Left renal cortex interstitium (tissue), 4 donors: ENCODE data around the gene LINGO3. TPM values are rescaled to one million over a fixed set of nuclear protein-coding genes. Genes with fewer than 3 reads are reported as not detected.
"Not testable (repeated sequence)": the region's sequence is repeated elsewhere in the genome, so short reads cannot be mapped to it uniquely, and the experiment has no call there.

Experiments
- DNase-seq, 4 donors: peaks; one replicate each; pipeline ENCODE4 v3.0.0-alpha.2; 2013; ENCODE audit warnings: low read depth in 4 of 4, low spot score in 2 of 4, missing footprints in 1 of 4
- polyA plus RNA-seq, 4 donors: library from polyadenylated mRNA; unstranded; fragments of 120-200 nt; gene quantifications; one replicate each; pipeline ENCODE4 v1.2.1, GENCODE V29; 2013; ENCODE audit not compliant: insufficient read length in 4 of 4

Gene LINGO3, protein sequence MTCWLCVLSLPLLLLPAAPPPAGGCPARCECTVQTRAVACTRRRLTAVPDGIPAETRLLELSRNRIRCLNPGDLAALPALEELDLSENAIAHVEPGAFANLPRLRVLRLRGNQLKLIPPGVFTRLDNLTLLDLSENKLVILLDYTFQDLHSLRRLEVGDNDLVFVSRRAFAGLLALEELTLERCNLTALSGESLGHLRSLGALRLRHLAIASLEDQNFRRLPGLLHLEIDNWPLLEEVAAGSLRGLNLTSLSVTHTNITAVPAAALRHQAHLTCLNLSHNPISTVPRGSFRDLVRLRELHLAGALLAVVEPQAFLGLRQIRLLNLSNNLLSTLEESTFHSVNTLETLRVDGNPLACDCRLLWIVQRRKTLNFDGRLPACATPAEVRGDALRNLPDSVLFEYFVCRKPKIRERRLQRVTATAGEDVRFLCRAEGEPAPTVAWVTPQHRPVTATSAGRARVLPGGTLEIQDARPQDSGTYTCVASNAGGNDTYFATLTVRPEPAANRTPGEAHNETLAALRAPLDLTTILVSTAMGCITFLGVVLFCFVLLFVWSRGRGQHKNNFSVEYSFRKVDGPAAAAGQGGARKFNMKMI
- under 1 TPM; 0.06 to 0.14 (median 0.09) TPM for polyA plus RNA-seq

DNA sequence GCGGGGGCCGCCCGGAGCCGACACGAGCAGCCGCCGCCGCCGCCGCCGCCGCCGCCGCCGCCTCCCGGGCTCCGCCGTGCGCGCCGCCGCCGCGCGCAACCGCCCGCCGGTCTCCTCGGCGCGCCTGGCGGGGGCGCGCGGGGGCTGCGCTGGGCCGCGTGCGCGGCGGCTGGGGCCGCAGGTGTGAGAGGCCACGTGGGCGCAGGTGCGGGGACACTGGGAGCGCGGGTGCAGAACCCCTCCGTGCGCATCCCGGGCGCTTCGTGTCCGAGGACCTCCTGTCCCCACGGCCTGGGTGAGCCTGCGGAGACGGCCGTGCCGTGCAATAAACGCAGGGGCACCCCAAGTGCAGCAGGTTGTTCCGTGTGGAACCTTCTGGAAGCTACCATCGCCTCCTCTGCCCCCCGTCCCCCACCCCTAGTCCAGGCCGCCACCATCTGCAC lies at the start of gene LINGO3:
Gene LINGO3 (minus strand): TSS at position 41 of the 443 bp plus-strand sequence. CDS start 16,378 bp downstream, outside the sequence.
- DNase-seq, result no peak

- DNase-seq, result no peak
These were observed 48.2 kb upstream of the LINGO3 start for GRCh38 chr19:2356036-2356646.

DNA sequence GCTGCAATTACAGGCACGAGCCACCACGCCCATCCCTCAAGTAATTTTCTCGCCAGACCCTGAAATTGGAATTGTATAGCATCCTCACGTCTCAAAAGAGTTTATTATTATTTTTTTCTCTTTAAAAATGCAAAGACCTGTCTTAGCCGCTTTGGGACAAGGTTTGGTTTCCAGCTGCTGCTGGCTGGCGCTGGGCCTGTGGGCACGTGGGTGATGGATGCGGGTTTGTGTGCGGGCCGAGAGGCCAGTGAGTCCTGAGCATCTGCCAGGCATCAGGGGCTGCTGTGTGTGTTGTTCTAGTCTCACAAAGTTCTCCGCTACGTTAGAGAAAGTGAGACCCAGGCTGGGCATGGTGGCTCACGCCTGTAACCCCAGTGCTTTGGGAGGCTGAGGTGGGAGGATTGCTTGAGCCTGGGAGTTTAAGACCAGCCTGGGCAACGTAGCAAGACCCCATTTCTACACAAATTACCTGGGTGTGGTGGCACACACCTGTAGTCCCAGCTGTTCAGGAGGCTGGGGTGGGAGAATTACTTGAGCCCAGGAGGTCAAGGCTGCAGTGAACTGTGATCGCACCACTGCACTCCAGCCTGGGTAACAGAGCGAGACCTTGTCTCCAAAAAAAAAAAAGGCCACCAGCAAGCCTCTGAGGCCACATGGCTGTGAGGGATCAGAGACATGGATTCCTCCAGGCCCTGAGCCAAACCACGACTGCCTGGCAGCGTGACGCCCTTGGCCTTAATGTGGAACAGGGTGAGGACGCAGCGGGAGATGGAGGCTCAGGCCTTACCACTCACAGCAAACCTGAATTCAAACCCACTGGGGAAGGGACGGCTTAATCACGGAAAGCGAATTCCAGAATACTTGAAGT lies 47.4 kb upstream of the LINGO3 start:
- DNase-seq, result no peak

- DNase-seq, result no peak
These were observed 46.7 kb upstream of the LINGO3 start for GRCh38 chr19:2354670-2355069.

- no peak for DNase-seq
These were observed 46.1 kb upstream of the LINGO3 start for GRCh38 chr19:2353887-2354592.

GRCh38 chr19:2353159-2353886 lies 45.4 kb upstream of the LINGO3 start:
- DNase-seq, result no peak

- DNase-seq, result no peak
These were observed 44.2 kb upstream of the LINGO3 start for GRCh38 chr19:2352121-2352520.

DNA sequence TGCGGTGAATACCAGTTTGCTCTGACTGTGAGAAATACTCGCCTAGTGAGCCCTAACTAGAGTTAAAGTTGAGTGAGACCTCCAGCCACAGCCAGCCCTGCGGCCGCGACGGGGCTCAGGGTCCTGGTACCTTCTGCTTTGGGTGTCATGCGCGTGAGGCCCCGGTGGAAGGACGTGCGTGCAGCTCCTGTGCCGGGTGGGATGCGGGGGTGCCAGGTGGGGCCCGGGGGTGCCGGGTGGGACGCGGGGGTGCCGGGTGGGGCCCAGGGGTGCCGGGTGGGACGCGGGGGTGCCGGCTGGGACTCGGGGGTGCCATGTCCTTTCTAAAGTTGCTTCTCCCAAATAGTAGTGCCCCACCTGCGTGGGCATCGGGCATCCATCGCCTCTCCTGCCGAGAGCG lies 43.6 kb upstream of the LINGO3 start:
- no peak for DNase-seq

DNA sequence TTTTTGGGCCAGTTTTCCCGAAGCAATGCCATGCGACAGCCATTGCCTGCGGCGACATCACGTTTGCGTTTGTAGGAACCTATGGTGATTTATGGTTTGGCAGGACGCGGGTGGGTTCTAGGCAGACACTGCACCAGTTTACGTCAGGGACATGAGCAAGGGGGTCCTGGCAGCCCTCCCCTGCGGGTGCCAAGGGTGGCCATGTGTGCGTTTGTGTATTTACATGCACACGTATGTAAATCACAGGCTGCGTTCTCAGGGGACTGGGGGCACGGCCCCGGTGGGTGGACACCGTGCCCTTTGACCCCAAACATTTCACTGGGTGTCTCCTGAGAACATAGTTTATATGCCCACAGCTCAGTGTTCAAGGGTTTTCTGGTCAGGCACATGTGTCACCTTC lies 42.7 kb upstream of the LINGO3 start:
- no peak for DNase-seq

DNA sequence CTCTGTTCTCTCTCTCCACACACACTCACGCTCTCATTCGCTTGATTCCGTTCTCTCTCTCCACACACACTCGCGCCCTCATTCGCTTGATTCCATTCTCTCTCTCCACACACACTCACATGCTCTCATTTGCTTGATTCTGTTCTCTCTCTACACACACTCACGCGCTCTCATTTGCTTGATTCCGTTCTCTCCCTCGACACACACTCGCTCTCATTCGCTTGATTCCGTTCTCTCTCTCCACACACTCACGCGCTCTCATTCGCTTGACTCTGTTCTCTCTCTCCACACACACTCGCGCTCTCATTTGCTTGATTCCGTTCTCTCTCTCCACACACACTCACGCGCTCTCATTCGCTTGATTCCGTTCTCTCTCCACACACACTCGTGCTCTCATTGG lies 41.9 kb upstream of the LINGO3 start:
- DNase-seq, result not testable (repeated sequence)

DNA sequence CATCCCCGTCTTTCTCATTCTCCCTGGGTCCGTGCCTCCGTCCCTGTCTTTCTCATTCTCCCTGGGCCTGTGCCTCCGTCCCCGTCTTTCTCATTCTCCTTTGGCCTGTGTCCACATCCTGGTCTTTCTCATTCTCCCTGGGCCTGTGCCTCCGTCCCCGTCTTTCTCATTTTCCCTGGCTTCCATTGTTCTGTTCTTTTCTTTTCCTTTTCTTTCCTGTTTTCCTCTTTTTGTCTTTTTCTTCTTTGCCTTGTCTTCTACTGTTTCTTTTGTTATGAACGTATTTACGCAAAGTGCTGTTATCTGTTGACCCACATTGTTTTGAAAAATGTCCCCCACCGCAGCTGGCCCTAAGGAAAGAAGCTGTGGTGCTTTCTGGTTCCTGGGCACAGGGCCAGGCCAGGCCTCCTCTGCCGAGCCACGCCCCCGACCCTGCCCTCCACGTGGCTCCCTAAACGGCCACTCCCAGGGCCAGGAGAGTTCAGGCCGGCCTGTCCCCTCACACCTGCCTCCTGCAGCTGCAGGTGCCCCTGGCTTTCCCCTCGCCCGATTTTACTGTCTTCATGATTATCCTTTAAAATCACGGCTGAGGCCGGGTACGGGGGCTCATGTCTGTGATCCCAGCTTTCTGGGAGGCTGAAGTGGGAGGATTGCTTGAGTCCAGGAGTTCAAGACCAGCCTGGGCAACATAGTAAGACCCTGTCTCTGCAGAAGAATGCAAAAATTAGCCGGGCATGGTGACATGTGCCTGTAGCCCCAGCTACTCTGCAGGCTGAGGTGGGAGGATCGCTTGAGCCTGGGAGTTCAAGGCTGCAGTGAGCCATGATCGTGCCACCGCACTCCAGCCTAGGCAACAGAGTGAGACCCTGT lies 38.1 kb upstream of the LINGO3 start:
- DNase-seq, result no peak

DNA sequence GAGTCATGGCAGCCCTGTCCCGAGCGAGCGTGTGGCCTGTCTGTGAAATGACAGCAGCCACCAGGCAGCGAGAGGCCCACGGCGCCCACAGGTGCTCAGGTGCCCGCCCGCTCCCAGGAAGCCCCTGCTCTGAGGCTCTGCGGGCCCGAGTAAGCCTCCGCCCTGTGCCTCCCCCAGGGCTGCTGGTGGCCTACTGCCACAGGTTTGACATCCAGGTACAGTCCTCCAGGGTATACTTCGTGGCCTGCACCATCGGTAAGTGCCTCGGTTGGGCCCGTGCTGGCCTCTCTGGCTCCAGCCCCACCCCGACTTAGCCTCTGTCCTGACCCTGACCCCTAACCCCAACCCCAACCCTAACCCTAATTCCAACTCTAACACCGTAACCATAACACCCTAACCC lies 37.1 kb upstream of the LINGO3 start:
- no peak for DNase-seq

GRCh38 chr19:2344381-2344870 lies 36.5 kb upstream of the LINGO3 start:
- no peak for DNase-seq

DNA sequence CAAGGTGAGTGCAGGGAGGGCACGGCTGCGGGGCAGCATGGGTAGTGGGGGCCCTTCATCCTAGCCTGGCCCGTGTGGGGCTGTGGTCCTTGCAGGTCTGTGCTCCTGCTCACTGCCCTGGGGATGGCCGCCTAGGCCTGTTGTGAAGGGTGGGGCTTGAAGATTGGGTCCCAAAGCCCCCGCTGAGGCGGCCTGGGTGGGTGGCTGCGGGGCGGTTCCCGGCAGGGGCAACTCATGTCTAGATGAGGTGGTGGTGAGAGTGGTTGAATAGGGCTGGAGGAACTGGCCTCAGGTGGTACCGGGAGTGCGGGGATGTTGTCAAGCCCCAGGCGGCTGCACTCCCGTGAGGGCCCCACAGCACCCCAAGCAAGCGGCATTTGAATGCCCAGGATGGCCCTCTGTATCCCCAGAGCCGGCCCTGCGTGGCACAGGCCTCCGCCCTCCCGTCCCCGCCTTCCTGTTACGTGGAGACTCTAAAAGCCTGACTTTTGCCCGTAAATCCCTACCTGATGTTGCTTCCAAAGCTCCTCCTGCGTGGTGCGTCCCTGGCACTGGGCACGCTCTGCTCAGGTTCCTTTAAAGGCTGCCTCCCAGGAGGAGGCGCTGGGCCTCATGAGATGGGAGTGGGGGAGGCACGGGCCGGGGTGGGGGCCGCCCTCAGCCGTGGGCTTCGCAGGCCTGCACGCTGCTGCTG lies 35.5 kb upstream of the LINGO3 start:
- no peak for DNase-seq

GRCh38 chr19:2342656-2343288 lies 34.8 kb upstream of the LINGO3 start:
- DNase-seq, result no peak

DNA sequence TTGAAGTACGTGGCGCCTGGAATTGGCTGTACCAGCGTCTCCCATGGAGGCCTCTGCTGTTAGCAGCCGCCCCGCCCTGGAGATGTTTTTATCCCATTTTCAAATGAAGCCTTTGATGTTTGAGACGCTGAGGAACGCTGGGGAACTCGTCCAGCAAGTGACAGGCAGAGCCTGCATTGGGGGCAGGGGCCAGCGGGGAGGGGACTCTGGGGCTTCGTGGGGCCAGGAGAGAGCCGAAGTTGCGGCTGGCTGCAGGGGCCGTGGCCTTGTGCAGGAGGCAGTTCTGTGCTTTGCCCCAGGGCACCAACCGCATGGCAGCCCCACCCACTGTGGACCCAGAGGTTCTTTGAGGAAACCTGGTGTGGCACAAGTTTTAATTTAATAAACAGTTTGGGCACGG lies 34.0 kb upstream of the LINGO3 start:
- no peak for DNase-seq

DNA sequence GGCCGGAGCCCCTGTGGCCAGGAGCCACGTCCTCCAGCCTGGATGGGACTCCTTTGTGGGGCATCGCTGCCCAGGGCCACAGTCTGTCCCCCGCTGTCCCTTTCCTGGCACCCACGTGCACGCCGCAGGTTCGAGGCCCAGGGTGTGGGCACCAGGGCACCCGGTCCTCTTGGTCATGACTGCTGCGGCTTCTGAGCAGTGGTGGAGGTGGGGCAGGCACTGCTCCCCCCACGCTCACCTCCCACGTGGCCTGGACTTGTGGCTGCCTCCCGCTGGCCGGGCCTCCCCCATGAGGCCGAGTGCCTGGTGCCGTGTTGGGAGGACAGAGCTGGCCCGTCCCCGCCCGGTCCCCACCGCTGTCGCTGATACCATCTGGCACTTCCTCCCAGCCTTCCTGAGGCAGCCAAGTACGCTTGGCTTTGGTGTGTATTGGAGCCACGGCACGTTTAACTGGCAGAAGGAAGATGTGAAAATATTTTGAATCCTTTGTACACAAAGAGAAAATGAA lies 33.3 kb upstream of the LINGO3 start:
- no peak for DNase-seq
